Glomerular endothelial cell (primary cell): ENCODE measurements around the gene TMEM185B. TPM values are rescaled to one million over a fixed set of nuclear protein-coding genes. Genes with fewer than 3 reads are reported as not detected.
"Not testable (repeated sequence)": the region's sequence is repeated elsewhere in the genome, so short reads cannot be mapped to it uniquely, and the experiment has no call there.

ENCODE experiments used
- DNase-seq: peaks from one replicate; pipeline ENCODE4 v3.0.0-alpha.2; 2011; ENCODE audit warnings: low read depth, low spot score; ENCODE audit errors: extremely low read depth
- total RNA-seq: library from RNA; depleted of rRNA; stranded (reverse); fragments of >200 nt; gene quantifications from 2 replicates; pipeline ENCODE4 v1.2.3, GENCODE V29; 2015

Gene TMEM185B
- total RNA-seq, 1 donor from 2014 or later: 40.3 TPM

GRCh38 chr2:120209427-120210269 is 13.6 kb downstream of the TMEM185B start:
- no peak for DNase-seq

- DNase-seq: no peak
Observed at GRCh38 chr2:120208381-120209353, 14.5 kb downstream of the TMEM185B start.

DNA sequence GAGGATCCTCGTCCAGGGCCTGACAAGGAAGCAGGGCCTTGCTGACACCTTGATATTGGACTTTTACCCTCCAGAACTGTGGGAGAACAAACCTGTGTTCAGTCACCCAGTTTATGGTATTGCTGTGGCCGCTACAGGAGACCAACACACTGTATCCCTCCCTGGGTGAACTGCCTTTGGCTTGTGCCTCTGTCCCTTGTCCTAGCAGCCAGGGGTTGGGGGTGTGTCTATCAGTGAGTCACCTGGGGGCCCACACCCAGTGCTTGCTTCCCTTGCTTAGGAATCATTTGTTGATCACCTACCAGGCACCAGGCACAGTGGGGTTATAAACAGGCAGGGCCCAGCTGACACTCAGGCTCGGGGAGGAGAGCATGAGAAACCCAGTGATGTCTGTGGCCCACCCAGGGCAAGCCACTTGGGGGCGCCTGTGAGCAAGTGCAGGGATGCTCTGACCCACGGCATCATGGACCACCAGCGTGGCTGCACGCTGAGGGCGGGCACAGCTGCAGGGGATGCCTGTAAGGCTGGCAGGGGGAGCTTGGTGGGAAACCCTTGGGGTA is 17.1 kb downstream of the TMEM185B start:
- no peak for DNase-seq

DNA sequence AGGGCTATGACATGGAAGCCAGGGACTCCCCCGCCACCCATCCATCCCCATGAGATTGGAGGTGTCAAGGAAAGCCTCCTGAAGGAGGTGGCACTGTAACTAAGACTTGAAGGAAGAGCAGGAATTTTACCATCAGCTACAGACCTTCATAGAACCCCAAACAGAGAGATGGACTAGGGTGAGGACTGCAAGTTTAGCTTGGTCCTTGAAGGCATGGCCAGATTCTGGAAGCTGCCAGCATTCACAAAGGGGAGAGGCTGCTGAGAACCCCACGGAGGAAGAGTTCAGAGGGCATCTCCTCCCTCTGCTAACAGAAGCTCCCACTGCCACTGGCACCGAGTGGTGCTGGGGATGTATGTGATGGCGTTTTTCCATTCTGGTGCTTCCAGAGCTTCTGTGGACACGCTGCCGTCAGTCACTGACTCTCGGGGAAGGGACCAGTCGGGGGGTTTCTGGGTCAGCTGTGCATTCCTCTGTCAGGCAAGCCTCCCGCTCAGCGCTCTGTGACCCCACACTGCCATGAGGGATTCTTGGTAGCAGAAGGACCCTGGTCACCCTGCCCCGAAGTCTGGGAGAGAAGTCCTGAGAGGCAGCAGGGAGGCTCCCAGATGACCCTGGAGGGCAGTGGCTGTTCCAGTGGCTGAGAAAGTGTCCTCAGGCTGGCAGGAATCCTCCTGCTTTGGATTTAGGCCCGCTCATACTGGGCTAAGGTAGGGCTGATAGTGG is 18.1 kb downstream of the TMEM185B start:
- no peak for DNase-seq

DNA sequence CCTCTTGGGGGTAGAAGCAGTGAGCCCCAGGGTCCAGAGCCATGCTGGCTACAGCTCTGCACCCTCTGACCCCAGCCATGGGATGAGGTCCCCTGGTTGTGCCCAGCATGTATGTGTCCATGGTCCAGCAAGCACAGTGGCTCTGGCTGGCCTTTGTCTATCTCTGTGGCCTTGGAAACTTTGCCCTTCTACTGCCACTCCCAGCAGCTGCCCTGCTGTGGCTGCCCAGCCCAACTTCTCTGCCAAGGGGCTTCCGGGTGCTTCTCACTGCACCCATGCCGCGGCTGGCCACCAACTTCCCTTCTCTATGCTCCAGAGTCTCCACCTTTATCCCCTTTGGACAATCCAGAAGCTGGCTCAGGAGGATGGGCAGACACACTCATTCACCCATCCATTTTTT is 18.8 kb downstream of the TMEM185B start:
- no peak for DNase-seq

GRCh38 chr2:120204022-120204405 is 19.2 kb downstream of the TMEM185B start:
- no peak for DNase-seq

DNA sequence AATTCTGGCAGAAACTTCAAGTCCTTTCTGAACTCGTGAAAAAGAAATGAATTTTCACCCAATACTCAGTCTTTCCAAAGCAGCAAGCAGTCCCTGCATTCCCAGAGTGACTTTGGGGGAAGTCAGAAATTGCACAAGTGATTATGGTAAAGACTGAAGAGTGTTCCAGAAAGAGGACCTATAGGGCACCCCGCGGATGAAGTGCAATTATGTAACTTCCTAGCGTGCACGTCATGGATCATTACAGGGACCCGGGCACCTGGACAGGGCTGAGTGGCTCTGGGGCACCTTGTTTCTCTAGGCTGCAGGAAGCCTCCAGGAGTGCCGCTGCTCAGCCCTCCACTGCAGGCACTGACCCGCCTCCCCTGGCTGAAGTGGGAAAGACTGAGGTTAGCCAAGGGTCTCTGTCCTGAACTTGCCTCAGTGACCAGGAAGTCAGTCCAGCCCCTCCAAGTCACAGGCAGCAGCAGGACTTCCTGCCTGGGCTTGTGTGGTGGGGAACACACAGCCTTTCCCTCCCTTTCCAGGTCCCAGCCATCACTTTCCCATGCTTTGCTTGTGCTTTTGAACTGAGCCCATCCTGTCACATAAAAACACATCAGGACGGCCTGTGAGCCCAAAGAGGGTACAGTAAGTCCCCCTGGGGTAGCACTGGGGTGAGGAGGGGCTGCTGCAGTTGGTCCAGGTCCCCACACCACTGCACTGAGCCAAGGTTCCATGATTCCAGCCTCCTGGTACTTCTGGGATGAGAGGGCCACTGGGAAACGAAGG is 19.8 kb downstream of the TMEM185B start:
- no peak for DNase-seq

- not testable (repeated sequence) for DNase-seq
Observed at GRCh38 chr2:120199817-120200459, 23.3 kb downstream of the TMEM185B start.

GRCh38 chr2:120195553-120195952 is 27.6 kb downstream of the TMEM185B start:
- DNase-seq: no peak

DNA sequence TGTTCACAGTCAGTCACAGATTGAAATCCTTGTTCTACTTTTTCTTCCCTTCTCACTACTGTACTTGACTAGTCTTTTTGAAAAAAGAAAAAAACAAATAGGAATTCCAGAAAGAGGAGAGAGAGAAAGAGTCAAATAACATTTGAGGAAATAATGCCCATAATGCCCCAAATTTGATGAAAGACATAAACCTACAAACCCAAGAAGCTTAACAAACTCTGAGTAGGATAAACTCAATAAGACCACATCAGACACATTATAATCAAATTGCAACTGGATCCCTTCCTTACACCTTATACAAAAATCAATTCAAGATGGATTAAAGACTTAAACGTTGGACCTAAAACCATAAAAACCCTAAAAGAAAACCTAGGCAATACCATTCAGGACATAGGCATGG is 30.9 kb downstream of the TMEM185B start:
- no peak for DNase-seq

DNA sequence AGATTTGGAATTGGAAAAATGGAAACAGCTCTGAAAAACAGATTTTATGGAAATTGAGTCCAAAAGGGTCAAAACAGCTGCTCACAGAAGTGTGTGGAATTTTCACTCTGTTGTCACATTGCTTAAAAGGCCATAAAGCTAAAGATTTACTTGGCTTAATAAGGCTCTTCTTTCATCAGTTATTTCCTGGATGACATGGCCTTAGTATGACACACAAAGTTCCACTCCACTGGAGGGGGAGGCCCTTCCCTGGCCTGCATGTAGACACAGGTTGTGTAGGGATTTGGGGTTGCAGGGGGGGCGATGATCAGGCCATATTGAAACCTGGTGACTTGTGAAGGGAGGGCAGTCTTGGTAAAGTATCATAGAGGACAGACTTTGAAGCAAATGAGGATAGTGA is 34.0 kb downstream of the TMEM185B start:
- no peak for DNase-seq

DNA sequence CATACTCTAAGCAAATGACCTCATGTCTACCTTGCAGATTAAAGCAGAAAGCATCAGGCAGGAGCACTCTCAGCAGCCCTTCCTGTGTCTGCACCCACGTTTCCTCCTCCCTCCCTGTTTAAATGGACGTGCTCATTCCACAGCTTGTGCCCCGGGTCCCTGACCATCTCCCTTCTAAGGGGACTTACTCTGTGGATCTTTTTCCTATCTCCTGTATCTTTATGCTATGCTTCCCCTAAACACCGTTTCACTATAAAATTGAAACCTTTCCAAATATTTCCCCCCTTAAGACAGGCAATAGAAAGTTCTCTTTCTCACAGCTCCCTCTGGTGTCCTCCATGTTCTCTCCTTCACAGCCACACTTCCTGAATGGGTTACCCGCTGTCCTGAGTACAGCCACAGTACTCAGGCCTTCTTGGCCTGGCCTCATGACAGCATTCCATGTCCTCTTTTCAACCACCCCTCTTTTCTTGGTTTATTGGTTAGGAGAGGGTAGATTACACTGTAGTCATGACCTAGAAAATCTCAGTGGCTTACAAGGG is 41.1 kb downstream of the TMEM185B start:
- DNase-seq: no peak

DNA sequence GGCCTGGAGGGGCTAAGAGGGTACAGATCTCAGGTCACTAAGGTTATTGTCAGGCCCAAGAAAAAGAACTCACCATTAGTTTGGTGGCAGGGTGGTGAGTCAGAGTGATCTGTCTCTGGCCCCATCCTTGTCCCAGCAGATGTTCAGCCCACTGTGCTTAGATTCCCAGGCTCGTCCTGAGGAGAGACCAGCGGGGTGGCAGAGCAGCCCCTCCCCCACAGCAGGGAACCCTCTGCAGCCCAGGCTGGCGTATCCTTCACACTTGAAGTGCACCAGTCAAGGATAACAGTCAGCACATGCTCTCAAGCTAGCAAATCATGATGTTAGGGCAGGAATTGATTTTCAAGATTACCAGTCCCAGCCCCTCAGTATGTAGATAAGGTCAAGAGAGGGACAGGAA is 43.1 kb downstream of the TMEM185B start:
- DNase-seq: no peak

- DNase-seq: no peak
Observed at GRCh38 chr2:120179396-120179795, 43.8 kb downstream of the TMEM185B start.

DNA sequence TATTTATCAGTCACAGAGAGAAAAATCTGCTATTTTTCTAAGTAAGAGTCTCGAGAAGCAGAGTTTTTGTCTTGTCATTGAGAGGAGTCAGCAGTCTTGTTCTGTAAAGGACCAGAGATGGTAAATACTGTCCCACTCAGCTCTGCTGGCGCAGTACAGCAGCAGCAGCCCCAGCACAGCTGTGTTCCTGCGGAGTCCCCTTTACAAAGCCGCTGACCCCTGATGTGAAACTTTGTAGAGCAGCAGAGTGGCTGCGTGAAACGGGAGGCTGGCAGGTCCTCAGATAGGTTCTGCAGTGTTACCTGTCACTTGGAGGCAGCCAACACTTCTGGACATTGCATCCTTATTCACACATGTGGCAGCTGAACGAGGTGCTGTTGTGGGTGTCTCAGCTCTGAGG is 45.2 kb downstream of the TMEM185B start:
- no peak for DNase-seq

DNA sequence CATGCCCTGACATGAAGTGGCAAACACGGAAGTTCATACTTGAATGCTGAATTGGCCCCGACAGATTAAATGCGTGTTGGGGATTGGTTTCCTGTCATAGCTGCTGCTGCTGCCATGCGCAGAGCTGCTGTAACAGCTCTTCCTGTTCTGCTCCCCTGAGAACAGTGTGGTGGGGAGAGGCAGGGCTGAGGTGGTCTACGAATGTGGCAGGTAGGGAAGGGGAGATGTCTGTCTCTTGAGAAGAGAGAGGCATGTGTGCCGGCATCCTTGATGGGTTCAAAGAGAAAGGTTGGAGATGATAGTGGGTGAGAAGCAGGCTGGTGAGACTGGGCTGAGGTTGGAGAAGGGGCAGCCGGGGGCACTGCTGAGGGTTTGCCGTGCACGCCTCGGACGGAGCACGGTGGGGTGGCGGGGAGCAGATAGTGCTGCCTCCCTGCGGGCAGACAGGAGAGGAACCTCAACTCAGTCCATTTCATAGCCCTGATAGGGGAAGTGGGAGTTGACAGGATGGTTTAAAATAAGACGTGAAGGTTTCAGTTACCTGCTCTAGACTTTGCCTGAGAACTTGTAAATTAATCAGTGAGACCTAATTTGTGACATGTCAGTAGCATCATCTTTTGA is 46.1 kb downstream of the TMEM185B start:
- DNase-seq: no peak

DNA sequence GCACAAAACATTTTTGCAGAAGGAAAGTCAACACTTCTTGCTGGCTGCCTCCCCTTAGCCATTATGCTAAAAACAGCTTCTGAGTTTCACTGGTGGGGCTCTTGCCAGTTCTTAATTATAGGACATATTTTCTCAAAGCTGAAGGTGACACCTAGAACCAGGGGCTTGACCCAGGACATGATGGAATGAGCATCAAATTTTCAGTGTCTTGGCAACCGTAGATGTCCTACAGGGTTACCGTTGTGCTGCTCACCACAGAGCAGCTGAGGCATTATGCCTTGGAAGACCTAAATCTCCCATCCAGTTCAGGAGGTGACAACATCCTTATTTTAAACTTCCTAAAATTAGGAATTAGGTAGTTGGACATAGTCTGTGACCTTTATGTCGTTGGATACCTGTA is 46.7 kb downstream of the TMEM185B start:
- no peak for DNase-seq

DNA sequence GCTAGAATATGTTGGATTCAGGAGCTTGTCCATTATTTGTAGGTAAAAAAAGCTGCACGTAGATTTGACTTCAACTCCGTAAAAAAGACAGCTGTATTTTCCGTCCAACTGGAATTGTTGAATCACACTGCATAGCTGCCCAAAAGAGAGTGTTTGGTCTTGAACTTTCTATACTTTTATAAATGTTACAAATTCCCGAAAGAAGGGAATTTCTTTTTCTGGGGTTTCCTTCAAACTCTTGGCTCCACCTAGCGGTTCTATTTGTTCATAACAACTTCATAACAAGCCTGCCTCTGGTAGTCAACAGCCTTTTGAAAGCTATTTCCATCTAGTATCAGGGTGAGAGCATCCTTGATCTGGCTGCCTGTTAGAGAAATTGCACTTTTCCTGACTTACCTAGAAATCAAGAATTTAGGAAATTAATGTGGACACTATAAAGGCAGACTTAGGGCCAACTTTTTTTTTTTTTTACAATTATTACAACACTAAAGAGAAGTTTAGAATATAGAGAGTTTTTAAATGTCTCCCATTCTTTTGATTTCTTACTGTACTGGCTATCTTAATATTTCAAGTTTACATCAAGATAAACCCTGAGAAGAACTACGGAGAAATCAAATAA is 48.1 kb downstream of the TMEM185B start:
- DNase-seq: peak; percentile 52
